ENCODE data around the gene MTCL1. TPM values are rescaled to one million over a fixed set of nuclear protein-coding genes. Genes with fewer than 3 reads are reported as not detected.

The MTCL1 gene
- total RNA-seq (2014; rRNA removed; shearing (Covaris generic)) = 21.1 and 22.2 TPM in 2 replicates

GRCh38 chr18:8705238-8705960 is at the start of gene MTCL1:
Gene MTCL1 (plus strand): TSS chr18:8705556. CDS start chr18:8705661, 105 bp downstream.
- peak; percentile 69 for DNase-seq (ENCODE audit: low spot score)

- no peak for DNase-seq (ENCODE audit: low spot score)
These were observed 49.1 kb upstream of the MTCL1 start for GRCh38 chr18:8656232-8656631.

- DNase-seq (ENCODE audit: low spot score) = no peak
These were observed 48.1 kb upstream of the MTCL1 start for GRCh38 chr18:8657050-8657820.

GRCh38 chr18:8657873-8658470 is 47.4 kb upstream of the MTCL1 start:
- DNase-seq (ENCODE audit: low spot score) = no peak

- DNase-seq (ENCODE audit: low spot score) = no peak
These were observed 46.4 kb upstream of the MTCL1 start for GRCh38 chr18:8658858-8659485.

GRCh38 chr18:8659609-8660242 is 45.6 kb upstream of the MTCL1 start:
- DNase-seq (ENCODE audit: low spot score) = no peak

- DNase-seq (ENCODE audit: low spot score) = no peak
These were observed 45.0 kb upstream of the MTCL1 start for GRCh38 chr18:8660316-8660715.

- no peak for DNase-seq (ENCODE audit: low spot score)
These were observed 43.4 kb upstream of the MTCL1 start for GRCh38 chr18:8661754-8662559.

GRCh38 chr18:8662560-8663255 is 42.6 kb upstream of the MTCL1 start:
- no peak for DNase-seq (ENCODE audit: low spot score)

- no peak for DNase-seq (ENCODE audit: low spot score)
These were observed 37.5 kb upstream of the MTCL1 start for GRCh38 chr18:8667846-8668245.

GRCh38 chr18:8668381-8668780 is 37.0 kb upstream of the MTCL1 start:
- DNase-seq (ENCODE audit: low spot score) = no peak

GRCh38 chr18:8669571-8669970 is 35.8 kb upstream of the MTCL1 start:
- no peak for DNase-seq (ENCODE audit: low spot score)

GRCh38 chr18:8673256-8674209 is 31.8 kb upstream of the MTCL1 start:
- no peak for DNase-seq (ENCODE audit: low spot score)

GRCh38 chr18:8675057-8675456 is 30.3 kb upstream of the MTCL1 start:
- DNase-seq (ENCODE audit: low spot score) = no peak

- DNase-seq (ENCODE audit: low spot score) = no peak
These were observed 24.2 kb upstream of the MTCL1 start for GRCh38 chr18:8681196-8681595.

- no peak for DNase-seq (ENCODE audit: low spot score)
These were observed 20.8 kb upstream of the MTCL1 start for GRCh38 chr18:8684577-8684976.

GRCh38 chr18:8685141-8685913 is 20.0 kb upstream of the MTCL1 start:
- no peak for DNase-seq (ENCODE audit: low spot score)

- no peak for DNase-seq (ENCODE audit: low spot score)
These were observed 19.5 kb upstream of the MTCL1 start for GRCh38 chr18:8685914-8686216.
